HG03025 (cell line): ENCODE data around the gene FIG4.
"Not testable (repeated sequence)": the region's sequence is repeated elsewhere in the genome, so short reads cannot be mapped to it uniquely, and the experiment has no call there.

Experiments used
- ATAC-seq: cut with Tn5 transposase; IDR thresholded peaks from one replicate; pipeline ENCODE4 v1.9.1; 2021; ENCODE audit warnings: mild to moderate bottlenecking, moderate library complexity; ENCODE audit not compliant: unreplicated experiment, low FRiP score

Gene FIG4

DNA sequence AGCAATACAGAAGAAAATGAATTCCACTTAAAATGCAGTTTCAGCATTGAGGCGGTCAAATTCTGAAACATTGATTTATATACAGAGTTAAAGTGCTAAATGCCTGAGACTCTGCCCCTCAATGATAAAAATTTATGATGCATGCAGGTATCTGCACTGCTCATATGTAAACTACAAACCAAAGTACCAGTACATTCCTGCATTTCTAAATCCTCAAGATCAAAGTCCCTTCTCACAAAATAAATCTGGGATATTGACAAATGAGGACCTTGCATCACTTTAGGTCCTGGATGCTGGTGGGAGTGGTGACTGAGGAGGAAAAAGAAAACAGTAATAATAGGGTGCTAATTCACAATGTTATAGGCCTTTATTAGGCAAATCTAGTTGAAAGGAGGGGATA, 101.9 kb downstream of the FIG4 start:
- no peak for ATAC-seq

DNA sequence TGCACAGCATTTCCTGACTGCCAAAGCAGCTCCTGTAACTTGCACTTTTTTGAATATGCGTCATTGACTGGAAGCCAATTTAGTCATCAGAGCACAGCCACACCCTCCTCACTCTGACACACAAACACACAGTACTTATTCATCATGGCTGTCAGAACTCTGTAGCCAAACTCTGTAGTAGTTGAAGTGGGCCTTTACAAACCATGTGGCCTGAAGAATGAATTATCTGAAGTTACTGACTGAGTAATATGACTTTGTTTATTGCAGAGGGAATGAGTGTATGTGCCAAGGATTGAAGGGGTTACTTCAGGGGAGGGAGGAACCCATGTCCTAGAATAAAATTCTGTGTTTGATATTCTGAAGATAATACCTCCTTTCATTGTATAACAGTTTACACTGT, 102.7 kb downstream of the FIG4 start:
- ATAC-seq: no peak

DNA sequence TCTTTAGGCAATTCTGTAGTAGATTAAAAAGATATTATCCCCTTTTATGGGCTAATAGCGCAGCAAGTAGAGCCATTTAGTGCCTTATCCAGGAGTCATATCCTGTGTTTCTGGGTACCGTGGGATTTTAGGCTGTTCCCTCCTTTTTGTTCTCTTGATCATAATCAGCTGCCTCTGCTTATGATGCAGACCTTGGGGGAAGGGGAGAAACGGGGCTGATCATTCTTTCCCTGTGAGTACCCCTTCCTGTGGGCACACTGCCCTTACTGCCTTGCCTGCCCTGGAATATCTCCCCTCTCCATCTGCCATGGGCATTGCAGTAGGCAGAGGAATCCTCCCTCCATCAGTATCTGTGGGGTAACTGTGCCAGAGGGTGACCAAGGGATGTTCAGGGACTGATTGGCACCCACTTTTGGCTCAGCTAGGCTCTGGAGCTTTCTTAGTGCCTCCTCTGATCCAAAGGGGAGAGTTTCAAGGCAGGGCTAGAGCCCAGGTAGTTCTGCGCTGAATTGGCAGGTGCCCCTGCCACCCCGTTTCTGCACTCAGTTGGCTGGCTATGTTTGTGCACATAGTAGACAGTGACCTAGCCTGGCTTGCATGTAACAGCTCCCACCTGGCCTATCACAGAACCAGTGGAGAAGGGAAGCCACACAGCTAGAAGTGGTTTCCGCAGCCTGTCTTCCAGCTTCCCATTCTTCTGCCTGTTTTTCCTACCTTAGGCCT, 103.3 kb downstream of the FIG4 start:
- ATAC-seq: no peak

DNA sequence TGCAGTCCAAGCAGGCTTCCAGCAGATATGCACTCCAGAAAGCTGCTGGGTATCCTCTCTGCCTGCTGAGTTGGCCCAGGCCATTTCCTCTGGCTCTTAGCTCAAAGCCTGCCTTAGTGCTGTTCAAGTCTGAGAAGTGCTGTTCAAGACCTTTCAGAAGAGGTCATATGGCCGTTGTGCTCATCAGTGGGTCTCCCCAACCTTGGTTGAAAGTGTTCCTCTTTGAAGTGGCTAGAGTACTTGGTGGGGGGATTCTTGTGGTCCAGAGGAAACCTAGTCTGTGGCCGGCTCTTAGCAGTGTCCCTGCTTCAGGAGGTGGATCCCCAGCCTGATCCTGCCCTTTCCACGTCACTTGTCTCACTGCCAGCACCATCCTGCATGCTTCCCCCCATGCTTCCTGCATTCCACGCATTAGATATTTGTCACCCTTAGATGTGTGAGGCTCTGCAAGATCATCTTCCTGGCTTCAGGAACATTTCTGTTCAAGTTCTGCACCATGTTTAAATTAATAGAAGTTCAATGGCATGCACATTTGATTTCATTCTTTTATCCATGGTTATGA, 105.0 kb downstream of the FIG4 start:
- no peak for ATAC-seq

DNA sequence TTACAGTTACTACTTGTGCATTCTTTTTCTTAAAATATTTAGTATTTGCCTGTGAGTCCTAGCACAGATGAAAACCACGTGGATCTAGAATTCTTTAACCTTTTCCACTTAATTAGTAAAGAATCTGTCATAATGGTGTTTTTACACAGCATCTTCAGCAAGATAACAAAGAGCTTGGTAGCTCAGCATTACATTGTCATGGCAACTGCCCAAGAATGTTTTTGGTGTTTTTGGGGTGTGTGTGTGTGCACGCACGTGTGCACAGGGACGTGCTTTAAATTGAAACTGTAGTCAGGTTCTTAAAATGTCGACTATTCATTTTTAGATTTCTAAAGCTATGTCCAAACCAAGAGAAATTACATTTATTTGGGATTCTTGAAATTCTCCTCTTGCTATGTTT, 108.0 kb downstream of the FIG4 start:
- ATAC-seq: no peak

DNA sequence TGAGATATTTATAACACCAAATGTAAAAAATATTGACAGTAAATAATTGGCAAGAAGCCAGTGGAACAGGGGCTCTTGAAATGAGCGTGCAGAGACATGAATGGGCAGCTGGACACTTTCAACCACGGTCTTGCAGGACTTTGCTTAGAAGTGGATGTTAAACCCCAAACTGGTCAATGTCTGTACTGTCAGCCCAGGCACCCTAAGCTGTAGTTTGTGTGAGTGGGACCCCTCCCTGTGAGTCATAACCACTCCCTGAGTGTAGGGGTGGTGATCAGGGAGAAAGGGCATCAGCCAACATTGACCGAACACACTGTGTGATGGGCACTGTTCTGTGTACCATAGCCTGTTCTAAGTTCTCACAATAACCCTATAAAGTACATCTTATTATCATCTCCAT, 108.6 kb downstream of the FIG4 start:
- ATAC-seq: no peak

DNA sequence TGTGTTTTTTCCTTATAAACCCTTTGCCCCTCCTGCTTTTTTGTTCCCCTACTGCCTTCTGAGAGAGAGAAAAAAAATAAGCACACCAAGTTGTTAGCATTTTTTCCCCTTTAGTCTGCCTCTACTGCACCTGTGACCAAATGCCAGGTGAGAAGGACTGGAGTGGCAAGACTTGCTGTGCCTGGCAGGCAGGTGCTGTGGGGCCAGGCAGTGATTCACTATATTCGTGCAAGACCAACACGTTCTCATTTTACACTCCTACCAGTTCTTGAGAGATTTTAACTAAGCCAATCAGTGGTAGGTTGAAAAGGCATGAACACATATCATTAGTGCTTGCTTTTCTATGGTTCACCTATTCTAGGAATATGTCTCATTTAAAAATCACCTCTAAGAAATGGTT, 109.7 kb downstream of the FIG4 start:
- no peak for ATAC-seq

DNA sequence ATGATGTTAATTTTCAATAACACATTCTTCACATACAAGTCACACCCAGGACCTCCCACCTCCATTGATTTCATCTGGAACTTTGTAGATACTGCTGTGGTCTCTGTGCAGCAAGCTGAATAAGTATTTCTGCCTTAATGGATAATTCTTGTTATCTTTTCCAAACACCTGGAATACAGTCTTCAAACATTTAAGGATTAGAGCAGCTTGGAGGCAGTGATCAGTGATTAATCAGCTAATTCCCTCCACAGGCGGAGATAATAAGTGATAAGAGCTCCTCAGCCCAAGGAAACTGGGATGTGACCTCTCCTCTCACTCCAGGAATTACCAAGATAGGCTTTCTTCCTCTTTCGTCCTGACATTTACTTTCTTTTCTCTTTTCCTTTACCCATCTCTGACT, 110.7 kb downstream of the FIG4 start:
- ATAC-seq: no peak

DNA sequence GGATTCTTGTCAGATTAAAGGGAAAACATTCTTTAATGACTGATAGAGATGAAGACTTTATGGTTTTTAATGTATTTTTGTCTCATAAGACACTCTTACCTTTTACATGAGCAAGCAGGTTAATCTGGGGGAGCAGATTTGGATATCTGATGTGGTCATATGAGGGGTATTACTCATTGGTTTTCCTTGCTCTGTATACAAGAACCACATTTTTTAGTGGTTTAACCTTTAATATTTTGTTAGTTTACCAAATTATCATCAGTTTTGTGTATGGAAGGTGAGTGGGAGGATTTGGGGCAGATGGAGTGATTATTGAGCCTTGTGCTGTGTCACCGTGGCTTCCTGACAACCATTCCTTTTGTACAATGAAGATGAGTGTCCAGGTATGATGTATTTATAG, 112.9 kb downstream of the FIG4 start:
- ATAC-seq: no peak

DNA sequence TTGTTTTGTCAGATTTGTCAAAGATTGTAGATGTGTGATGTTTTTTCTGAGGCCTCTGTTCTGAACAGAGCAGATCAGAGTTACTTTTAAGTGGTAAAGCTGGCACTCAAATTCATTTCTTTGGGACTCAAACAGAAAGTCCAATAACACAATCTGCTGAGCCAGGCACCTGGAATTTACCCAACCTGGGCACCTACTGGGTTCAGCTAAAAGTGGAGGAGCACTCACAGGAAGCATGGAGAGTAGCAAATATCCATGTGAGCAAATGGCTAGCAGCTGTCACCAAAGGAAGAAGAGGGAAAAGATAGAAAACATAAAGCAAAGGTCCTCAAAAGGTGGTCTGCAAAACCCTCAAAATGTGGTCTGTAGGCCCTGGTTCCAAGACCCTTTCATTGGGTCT, 116.8 kb downstream of the FIG4 start:
- ATAC-seq: no peak

DNA sequence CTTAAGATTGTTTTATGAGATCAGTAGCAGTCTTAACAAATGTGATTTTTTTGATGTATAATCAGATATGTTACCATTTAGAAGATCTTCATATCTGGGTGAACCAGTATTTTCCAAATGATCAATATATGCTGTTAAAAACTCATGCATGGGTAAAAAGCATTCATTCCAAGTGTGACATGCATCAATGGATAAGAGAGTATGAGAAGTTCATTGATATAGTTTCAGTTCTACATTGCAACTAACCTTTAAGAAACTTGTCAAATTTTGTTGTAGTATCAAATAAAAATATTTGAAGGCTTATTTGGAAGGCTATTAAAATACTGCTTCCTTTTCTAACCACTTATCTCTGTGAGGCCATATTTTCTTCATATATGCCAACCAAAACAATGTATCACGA, 117.7 kb downstream of the FIG4 start:
- no peak for ATAC-seq

DNA sequence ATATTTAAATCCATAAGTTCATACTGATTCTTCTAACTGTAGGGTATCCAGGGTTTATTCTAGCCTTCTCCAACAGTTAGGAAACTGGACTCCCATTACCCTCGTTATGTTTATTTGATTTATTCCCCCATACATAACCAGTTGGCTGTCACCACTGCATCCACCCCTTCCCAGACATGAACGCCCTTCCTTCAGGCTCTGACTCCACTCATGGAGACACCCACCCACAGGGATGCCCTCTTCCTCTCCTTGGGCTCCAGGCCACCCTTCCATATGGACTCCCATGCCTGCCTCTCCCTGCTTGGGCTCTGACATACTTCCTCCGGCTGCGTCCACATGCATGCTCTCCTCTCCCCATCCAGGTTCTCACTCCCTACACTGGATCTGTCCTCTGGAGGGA, 124.0 kb downstream of the FIG4 start:
- no peak for ATAC-seq

DNA sequence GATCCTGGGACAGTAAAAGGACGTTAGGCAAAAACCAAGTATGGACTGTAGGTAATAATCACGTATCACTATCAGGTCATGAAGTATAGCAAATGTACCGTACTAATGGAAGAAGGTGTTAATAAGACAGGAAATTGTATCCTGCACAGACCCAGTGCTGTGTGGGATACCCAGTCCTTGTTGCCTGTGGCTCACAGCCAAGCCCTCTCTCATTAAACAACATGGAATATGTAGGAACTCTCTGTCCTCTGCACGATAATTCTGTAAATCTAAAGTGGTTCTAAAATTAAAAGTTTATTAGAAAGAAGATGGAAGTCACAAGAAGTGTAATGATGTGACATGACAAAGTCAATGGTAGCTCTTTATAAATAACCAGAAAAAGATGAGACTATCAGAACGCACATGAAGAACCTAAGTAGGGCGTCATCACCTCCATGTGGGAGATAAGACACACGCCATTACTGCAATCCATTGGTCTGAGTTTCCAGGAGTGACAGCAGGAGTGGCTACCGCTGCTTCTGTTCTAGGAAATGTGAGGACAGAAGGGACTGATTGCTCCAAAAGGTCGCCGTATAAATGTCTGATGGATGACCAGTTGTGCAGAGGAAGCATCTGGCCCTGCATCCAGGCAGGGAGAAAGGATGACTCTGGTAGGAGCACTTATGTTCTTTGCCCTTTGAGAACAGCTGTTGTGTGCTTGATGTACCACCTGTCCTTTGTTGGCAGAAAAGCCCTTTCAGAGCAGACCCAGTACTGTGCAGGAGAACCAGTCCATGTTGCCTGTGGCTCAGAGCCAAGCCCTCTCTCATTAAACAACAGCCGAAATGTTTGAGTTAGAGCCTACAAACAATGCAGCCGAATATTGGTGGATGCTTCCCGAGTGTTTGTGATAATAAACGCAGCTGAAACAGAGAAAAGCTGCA, 125.6 kb downstream of the FIG4 start:
- no peak for ATAC-seq

DNA sequence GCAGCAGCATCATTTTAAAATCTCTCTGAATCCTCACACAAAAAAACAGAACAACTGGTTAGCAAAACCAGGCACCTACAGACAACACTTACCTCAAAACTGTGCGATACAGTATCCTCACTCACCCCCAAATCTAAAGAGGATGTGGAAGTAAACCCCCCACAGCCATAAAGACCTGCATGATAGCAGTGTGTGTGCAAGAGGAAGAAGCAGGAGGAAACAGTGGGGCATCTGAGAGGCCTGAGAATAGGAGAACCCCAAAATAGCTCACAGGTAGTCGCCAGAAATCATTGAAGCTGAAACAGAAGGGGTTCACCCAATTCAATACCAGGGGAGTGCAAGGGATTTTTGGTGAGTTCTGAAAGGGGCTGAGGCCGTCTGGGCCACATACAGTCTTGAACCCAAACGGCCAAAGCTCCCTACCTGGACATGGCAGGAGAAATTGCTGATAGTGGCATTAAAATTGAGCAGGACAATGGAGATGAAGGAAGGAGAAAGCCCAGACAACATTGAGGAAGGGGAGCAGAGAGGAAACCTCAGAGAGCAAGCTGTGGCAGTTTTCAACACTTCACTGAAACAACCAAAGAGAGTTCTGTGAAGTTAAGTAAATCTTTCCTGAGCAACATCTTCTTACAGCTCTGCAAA, 129.7 kb downstream of the FIG4 start:
- ATAC-seq: peak; percentile 71

DNA sequence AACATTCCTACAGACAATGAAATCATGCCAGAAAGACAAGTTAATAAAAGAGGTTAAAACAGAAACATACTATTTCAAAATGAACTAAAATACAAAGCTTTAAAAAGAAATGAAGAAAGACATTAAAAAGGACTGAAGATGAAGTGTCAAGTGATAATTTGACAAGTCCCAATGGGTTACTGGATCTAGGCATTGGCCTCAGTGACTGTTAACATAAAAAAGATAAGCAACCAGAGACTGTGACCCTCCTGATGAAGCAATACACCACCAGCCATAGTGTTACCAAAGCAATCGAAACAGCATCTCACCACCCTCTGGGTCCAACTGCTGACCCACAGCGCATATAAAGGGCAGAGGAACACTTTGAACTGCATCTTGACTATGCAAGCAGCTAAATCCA, 130.3 kb downstream of the FIG4 start:
- no peak for ATAC-seq

DNA sequence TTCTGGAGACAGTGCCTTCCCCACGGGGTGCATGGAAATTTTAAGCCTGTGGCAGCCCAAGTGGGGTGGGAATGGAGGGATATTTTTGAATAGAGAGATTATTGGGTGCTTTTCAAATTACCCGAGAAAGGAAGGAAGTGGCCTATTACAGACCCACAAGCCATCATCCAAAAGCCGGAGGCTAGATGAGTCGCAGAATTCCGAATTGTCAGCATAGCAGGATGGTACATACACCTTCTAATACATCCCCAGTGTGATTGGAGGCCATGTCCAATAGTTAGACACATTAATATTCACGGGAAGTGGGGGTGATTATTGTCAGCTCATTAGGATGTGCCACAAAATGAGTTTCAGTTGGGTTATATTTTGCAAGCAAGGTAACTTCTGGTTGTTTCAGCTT, 133.0 kb downstream of the FIG4 start:
- ATAC-seq: no peak

DNA sequence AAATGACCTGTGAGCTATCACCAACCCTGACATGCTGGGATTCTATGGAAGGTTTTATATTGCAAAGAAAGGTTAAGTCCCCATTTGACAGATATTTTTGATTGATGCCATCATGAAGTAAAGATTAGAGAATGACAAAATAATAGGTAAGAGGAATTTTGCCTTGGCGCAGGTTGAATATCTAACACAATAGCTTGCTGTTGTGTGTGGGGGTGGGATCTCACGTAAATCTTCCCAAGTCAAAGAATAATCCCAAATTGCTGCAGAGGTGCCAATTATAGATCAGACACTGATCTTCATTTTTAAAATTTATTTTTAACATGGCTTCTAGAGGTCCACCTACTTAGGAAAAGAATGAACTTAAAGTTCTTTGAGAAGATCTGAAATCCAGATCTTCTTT, 135.5 kb downstream of the FIG4 start:
- no peak for ATAC-seq

DNA sequence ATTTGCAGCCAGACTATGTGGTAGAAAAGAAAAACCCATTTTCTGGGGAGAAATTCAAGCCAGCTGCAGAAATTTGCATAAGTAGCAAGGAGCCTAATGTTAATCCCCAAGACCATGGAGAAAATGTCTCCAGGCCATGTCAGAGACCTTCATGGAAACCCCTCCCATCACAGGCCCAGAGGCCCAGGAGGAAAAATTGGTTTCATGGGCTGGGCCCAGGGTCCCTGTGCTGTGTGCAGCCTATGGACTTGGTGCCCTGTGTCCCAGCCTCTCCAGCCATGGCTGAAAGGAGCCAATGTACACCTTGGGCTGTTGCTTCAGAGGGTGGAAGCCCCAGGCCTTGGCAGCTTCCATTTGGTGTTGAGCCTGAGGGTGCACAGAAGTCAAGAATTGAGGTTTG, 140.3 kb downstream of the FIG4 start:
- not testable (repeated sequence) for ATAC-seq

DNA sequence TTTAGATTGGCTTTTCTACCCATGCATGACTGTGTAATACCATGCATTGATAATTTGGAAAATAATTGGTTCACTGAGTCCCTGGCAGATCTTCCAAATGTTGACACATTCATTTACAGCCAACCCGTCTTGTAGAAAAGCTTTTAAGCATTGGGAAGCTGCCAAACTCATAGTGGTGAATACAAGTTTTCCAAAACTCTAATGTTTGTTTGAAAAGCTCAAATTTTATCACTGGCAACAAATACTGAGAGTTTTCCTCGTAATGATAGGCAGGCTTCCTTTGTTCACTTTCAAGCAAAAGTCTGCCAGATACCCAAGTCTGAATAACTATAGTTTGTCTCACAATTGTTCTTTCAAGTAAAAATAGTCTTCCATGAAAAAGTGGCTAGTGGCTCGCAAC, 143.0 kb downstream of the FIG4 start:
- ATAC-seq: no peak

DNA sequence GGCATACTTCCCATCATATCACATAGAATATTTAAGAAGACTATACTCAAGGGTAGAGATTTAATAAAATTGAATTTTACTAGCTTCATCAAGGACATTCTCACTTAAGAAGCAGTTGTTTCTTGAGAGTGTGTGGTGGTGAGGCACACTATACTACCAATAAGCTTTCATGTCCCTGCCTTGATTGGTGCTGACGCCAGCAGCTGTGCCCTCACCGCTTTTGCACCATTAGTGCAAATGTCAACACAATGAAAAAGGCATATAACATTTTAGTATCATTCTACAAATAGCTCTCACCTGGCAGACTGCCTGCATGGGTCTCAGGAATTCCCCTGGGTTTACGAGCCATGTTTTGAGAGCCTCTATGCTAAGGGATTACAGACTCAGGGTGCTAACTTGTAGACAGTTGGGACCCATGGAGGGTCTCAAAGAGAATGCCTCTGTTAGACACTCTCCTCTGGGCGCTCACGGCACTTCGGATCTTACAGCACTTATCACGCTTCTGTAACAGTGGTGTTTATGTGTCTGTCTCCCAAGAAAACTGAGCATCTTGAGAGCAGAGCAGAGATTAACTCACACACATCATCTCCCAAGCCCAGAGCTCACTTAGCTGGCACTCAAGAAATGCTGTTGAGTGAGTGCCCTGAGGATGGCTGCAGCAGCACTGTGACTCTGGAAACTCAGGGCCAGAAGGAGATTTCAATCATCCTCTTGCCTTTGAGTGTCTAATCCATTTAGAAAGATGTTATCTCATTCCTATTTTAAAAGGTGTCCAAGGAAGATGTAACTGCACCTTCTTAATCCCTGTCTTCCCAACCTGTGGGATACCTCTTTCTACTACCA, 143.7 kb downstream of the FIG4 start:
- ATAC-seq: no peak
